OCI-LY3 (cell line): ENCODE measurements around the gene CISH.

Source experiments
- H2AFZ ChIP-seq: fragments of 200-600, 300-600 bp; shearing (Covaris generic); 2 replicates; pipeline ENCODE4 v1.6.0; 2014; ENCODE audit warnings: antibody characterized with exemption, low read depth, low read length
- H3K27ac ChIP-seq: fragments of 200-600, 300-600 bp; sonication (generic); 2 replicates; pipeline ENCODE4 v1.5.1; 2014; ENCODE audit warnings: mild to moderate bottlenecking, low read length, moderate library complexity, mixed read lengths
- H3K27me3 ChIP-seq: fragments of 200-600, 300-600 bp; sonication (generic); 2 replicates; pipeline ENCODE4 v1.6.1; 2014; ENCODE audit warnings: low read depth, low read length, mixed read lengths
- H3K36me3 ChIP-seq: fragments of 200-600, 300-600 bp; sonication (generic); replicated peaks from 2 replicates; pipeline ENCODE3; 2014; ENCODE audit warnings: low read depth, low read length, mixed read lengths
- H3K4me1 ChIP-seq: fragments of 300-600, 200-600 bp; sonication (generic); 2 replicates; pipeline ENCODE4 v1.6.1; 2014; ENCODE audit warnings: low read length, mixed read lengths
- H3K4me2 ChIP-seq: fragments of 200-600, 300-600 bp; sonication (generic); 2 replicates; pipeline ENCODE4 v1.6.1; 2014; ENCODE audit warnings: low read length, mixed read lengths
- H3K4me3 ChIP-seq: fragments of 300-600, 200-600 bp; sonication (generic); 2 replicates; pipeline ENCODE4 v1.5.1; 2014; ENCODE audit warnings: antibody characterized with exemption, mild to moderate bottlenecking, low read length, moderate library complexity
- H3K79me2 ChIP-seq: fragments of 300-600, 200-600 bp; shearing (Covaris generic); 2 replicates; pipeline ENCODE4 v1.6.1; 2014; ENCODE audit warnings: mild to moderate bottlenecking, low read length, mixed read lengths
- H3K9ac ChIP-seq: fragments of 300-600, 200-600 bp; shearing (Covaris generic); 2 replicates; pipeline ENCODE4 v1.6.0; 2014; ENCODE audit warnings: mild to moderate bottlenecking, low read length, moderate library complexity
- H3K9me3 ChIP-seq: fragments of 200-600, 300-600 bp; shearing (Covaris generic); 2 replicates; pipeline ENCODE4 v1.6.1; 2014; ENCODE audit warnings: low read length, mixed read lengths; ENCODE audit not compliant: insufficient read depth
- H4K20me1 ChIP-seq: fragments of 200-600, 300-600 bp; sonication (generic); 2 replicates; pipeline ENCODE4 v1.6.1; 2016; ENCODE audit warnings: low read length, mixed read lengths; ENCODE audit not compliant: insufficient read depth
- CTCF ChIP-seq: fragments of 200-600, 300-600 bp; sonication (generic); IDR thresholded peaks from 2 replicates; pipeline ENCODE4 v1.5.1; 2014; ENCODE audit warnings: antibody characterized with exemption, low read length, low read depth
- EZH2phosphoT487 ChIP-seq: fragments of 200-600 bp; shearing (Covaris generic); IDR thresholded peaks from 2 replicates; pipeline ENCODE4 v1.6.1; 2018; ENCODE audit warnings: antibody characterized with exemption, mixed run types, low read depth

The CISH gene

GRCh38 chr3:50607271-50608091 is 4.1 kb downstream of the CISH start:
- no peaks in the 10 kb centered on the region for H3K9me3 ChIP-seq
- no peak overlapping the region for H2AFZ ChIP-seq
- TF ChIP-seq CTCF, result no peak
- TF ChIP-seq EZH2phosphoT487, result no peak
- H3K36me3 ChIP-seq, result no peaks in the 10 kb centered on the region
- no peak overlapping the region for H3K4me3 ChIP-seq
- H3K9ac ChIP-seq, result no peak overlapping the region
- no peaks in the 10 kb centered on the region for H4K20me1 ChIP-seq
- peaks cover 8% of the 10 kb centered on the region for H3K27me3 ChIP-seq
- peaks cover 33% of the 10 kb centered on the region for H3K4me1 ChIP-seq
- no peak overlapping the region for H3K27ac ChIP-seq
- H3K4me2 ChIP-seq, result no peak overlapping the region
- H3K79me2 ChIP-seq, result no peaks in the 10 kb centered on the region

- H3K4me2 ChIP-seq, result no peak overlapping the region
- no peaks in the 10 kb centered on the region for H3K9me3 ChIP-seq
- no peak overlapping the region for H3K27ac ChIP-seq
- H3K4me1 ChIP-seq, result peaks cover 36% of the 10 kb centered on the region
- H3K4me3 ChIP-seq, result no peak overlapping the region
- no peaks in the 10 kb centered on the region for H3K36me3 ChIP-seq
- H4K20me1 ChIP-seq, result no peaks in the 10 kb centered on the region
- TF ChIP-seq CTCF (no peak), EZH2phosphoT487 (no peak)
- peaks cover 4% of the 10 kb centered on the region; the same call in 1 of the 2 replicates for H3K27me3 ChIP-seq
- H2AFZ ChIP-seq, result no peak overlapping the region
- no peak overlapping the region for H3K9ac ChIP-seq
- no peaks in the 10 kb centered on the region for H3K79me2 ChIP-seq
Measured at GRCh38 chr3:50606596-50606995, 5.0 kb downstream of the CISH start.

GRCh38 chr3:50605901-50606326 is 5.7 kb downstream of the CISH start:
- TF ChIP-seq CTCF (no peak), EZH2phosphoT487 (no peak)
- Histone ChIP-seq H2AFZ (no peak overlapping the region), H3K4me2 (peak overlapping the region; percentile 49; the same call in 1 of the 2 replicates), H3K4me1 (peaks cover 38% of the 10 kb centered on the region), H3K9ac (no peak overlapping the region), H4K20me1 (no peaks in the 10 kb centered on the region), H3K36me3 (no peaks in the 10 kb centered on the region), H3K9me3 (no peaks in the 10 kb centered on the region), H3K27me3 (peaks cover 4% of the 10 kb centered on the region; the same call in 1 of the 2 replicates), H3K79me2 (no peaks in the 10 kb centered on the region), H3K4me3 (no peak overlapping the region), H3K27ac (no peak overlapping the region)

GRCh38 chr3:50604628-50605588 is 6.7 kb downstream of the CISH start:
- Histone ChIP-seq H3K27me3 (no peaks in the 10 kb centered on the region), H3K9ac (peak overlapping the region; percentile 9; the same call in 1 of the 2 replicates), H4K20me1 (no peaks in the 10 kb centered on the region), H3K27ac (peak overlapping the region; percentile 22), H3K4me3 (no peak overlapping the region), H3K9me3 (no peaks in the 10 kb centered on the region), H3K36me3 (no peaks in the 10 kb centered on the region), H2AFZ (no peak overlapping the region), H3K4me1 (peaks cover 42% of the 10 kb centered on the region), H3K4me2 (peak overlapping the region; percentile 49), H3K79me2 (no peaks in the 10 kb centered on the region)
- TF ChIP-seq CTCF (no peak), EZH2phosphoT487 (no peak)
